ENCODE data around the gene AIF1L. TPM values are rescaled to one million over a fixed set of nuclear protein-coding genes. Genes with fewer than 3 reads are reported as not detected.

AIF1L gene
- total RNA-seq, 1 experiment from 2014 or later, result 6.0 TPM

DNA sequence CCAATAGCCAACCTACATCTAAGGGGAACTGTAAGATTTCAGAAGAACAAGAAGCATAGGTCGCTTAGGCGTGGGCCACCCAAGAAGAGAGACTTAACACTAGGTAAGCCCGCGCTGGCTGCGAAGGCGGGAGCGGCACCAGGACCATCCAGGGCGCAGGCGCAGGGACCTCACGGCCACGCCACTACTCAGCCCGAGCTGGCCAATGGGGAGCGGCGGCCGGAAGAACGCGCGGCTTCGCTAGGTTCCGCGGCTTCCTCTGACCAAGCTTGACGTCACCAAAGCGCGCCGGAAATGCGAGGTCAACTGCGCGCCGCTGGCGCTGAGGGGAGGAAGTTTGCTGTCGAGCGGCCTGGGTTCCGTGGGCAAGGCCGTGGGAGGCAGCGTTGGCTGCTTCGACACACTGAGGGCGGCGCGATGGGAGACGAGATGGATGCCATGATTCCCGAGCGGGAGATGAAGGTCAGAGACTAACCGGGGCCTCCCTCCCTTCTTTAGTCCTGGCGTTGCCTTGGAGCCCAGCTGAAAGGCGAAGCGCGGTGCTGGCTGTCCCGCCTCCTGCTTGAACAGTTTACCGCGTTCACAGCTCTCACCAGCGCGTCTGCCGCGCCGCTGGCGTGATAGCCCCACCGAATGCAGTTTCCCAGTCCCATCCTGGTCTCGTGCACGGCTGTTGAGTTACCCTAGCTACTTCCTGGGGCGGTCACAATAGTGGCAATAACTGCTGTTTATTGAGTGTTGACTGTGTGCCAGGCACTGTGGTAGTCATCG lies 29.1 kb downstream of the AIF1L start, which contains the start of gene NUP214:
NUP214 (plus strand) TSS at position 299 of the 771 bp plus-strand sequence; CDS start at position 418, 119 bp downstream.
- ChIA-PET CTCF (interaction anchor here (0.7 kb wide), 1 partner anchor 150 kb away, joined by 3 read pairs; no protein-coding TSS in a partner anchor), POLR2A (interaction anchor here (0.6 to 0.9 kb wide), 2 partner anchors 41 to 88 kb away, joined by 3 to 5 read pairs; no protein-coding TSS in a partner anchor)
- DNase-seq (ENCODE audit: low read depth, low spot score) (peak; percentile 74), ATAC-seq (peak; percentile 100)
- no peaks in the 10 kb centered on the region for H3K9me3 ChIP-seq (ENCODE audit: control insufficient read depth, insufficient read depth, low read depth, low read length)
- H3K36me3 ChIP-seq (ENCODE audit: control insufficient read depth, insufficient read depth, low read length), result peaks cover 21% of the 10 kb centered on the region
- peak within 1 kb of the TSS; percentile 96 for H3K4me3 ChIP-seq (ENCODE audit: low read depth in 2 of 2, low read length in 2 of 2)
- no peaks in the 10 kb centered on the region for H3K27me3 ChIP-seq (ENCODE audit: control insufficient read depth, insufficient read depth, low read length)
- in situ Hi-C loops (cut with HindIII; ENCODE audit: low pct_unique_long_range_greater_than_20kb, low sequenced_read_pairs) (no loop called here), intact Hi-C loops (cut with micrococcal nuclease; ENCODE audit: unreplicated experiment) (no loop called here)
- no TSS peak for BruUV-seq (replicated peaks)
- H3K4me1 ChIP-seq (ENCODE audit: control insufficient read depth, insufficient read depth, low read length), result peaks cover 6% of the 10 kb centered on the region; the same call in 1 of the 2 replicates
- TF ChIP-seq SIN3A (IDR thresholded peaks at IDR 0.05; ENCODE audit: borderline replicate concordance, insufficient read depth, low read depth, low read length) (peak; percentile 88; the same call in 1 of the 2 replicates), TCF7L2 (IDR thresholded peaks at IDR 0.05; ENCODE audit: low read depth, low read length) (0 out of 2 replicates have a peak, but pooled peaks have one; percentile 18), POLR2AphosphoS5 (IDR thresholded peaks at IDR 0.05; ENCODE audit: low read depth, low read length) (peak; percentile 93)
- TF ChIP-seq, protein P1, sequence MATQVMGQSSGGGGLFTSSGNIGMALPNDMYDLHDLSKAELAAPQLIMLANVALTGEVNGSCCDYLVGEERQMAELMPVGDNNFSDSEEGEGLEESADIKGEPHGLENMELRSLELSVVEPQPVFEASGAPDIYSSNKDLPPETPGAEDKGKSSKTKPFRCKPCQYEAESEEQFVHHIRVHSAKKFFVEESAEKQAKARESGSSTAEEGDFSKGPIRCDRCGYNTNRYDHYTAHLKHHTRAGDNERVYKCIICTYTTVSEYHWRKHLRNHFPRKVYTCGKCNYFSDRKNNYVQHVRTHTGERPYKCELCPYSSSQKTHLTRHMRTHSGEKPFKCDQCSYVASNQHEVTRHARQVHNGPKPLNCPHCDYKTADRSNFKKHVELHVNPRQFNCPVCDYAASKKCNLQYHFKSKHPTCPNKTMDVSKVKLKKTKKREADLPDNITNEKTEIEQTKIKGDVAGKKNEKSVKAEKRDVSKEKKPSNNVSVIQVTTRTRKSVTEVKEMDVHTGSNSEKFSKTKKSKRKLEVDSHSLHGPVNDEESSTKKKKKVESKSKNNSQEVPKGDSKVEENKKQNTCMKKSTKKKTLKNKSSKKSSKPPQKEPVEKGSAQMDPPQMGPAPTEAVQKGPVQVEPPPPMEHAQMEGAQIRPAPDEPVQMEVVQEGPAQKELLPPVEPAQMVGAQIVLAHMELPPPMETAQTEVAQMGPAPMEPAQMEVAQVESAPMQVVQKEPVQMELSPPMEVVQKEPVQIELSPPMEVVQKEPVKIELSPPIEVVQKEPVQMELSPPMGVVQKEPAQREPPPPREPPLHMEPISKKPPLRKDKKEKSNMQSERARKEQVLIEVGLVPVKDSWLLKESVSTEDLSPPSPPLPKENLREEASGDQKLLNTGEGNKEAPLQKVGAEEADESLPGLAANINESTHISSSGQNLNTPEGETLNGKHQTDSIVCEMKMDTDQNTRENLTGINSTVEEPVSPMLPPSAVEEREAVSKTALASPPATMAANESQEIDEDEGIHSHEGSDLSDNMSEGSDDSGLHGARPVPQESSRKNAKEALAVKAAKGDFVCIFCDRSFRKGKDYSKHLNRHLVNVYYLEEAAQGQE (IDR thresholded peaks at IDR 0.05; ENCODE audit: insufficient read depth in 1 of 2, low read depth in 2 of 2, low read length in 1 of 2), result peak in 1 of 2 experiments; percentile 67; a peak in 1 of 4 replicates
- TF ChIP-seq, protein P2, sequence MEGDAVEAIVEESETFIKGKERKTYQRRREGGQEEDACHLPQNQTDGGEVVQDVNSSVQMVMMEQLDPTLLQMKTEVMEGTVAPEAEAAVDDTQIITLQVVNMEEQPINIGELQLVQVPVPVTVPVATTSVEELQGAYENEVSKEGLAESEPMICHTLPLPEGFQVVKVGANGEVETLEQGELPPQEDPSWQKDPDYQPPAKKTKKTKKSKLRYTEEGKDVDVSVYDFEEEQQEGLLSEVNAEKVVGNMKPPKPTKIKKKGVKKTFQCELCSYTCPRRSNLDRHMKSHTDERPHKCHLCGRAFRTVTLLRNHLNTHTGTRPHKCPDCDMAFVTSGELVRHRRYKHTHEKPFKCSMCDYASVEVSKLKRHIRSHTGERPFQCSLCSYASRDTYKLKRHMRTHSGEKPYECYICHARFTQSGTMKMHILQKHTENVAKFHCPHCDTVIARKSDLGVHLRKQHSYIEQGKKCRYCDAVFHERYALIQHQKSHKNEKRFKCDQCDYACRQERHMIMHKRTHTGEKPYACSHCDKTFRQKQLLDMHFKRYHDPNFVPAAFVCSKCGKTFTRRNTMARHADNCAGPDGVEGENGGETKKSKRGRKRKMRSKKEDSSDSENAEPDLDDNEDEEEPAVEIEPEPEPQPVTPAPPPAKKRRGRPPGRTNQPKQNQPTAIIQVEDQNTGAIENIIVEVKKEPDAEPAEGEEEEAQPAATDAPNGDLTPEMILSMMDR (IDR thresholded peaks at IDR 0.05), result no peak
- H3K27ac ChIP-seq (ENCODE audit: low read length), result peak within 1 kb of the TSS; percentile 95

DNA sequence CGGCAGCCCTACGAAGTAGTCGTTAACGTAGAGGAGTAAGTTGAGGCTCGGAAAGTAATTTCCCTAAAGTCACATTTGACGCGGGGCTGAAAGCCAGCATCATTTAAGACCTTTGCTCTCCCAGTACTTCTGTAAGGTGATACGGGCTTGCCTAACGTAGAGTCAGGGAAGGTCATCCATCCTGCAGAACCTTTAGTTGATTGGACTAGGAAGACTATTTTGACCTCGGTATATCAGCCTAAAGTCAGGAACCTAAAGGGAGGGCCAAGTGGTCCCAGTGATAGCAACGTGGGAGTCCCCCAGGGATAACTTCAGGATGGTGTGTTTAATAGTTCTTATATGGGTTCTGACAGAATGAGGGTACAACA lies 29.7 kb downstream of the AIF1L start:
- H3K4me1 ChIP-seq (ENCODE audit: control insufficient read depth, insufficient read depth, low read length), result peaks cover 6% of the 10 kb centered on the region; the same call in 1 of the 2 replicates
- TF ChIP-seq, protein P2 (IDR thresholded peaks at IDR 0.05), result no peak
- TF ChIP-seq TCF7L2 (IDR thresholded peaks at IDR 0.05; ENCODE audit: low read depth, low read length), result no peak
- TF ChIP-seq, protein P1 (IDR thresholded peaks at IDR 0.05; ENCODE audit: insufficient read depth in 1 of 2, low read depth in 2 of 2, low read length in 1 of 2), result no peak
- peak overlapping the region; percentile 86 for H3K27ac ChIP-seq (ENCODE audit: low read length)
- CTCF ChIA-PET, result no interaction called here
- intact Hi-C loops (cut with micrococcal nuclease; ENCODE audit: unreplicated experiment) (no loop called here), in situ Hi-C loops (cut with HindIII; ENCODE audit: low pct_unique_long_range_greater_than_20kb, low sequenced_read_pairs) (no loop called here)
- ATAC-seq (no peak), DNase-seq (ENCODE audit: low read depth, low spot score) (no peak)
- H3K4me3 ChIP-seq (ENCODE audit: low read depth in 2 of 2, low read length in 2 of 2), result peak overlapping the region; percentile 96
- H3K36me3 ChIP-seq (ENCODE audit: control insufficient read depth, insufficient read depth, low read length), result peaks cover 24% of the 10 kb centered on the region
- H3K9me3 ChIP-seq (ENCODE audit: control insufficient read depth, insufficient read depth, low read depth, low read length), result no peaks in the 10 kb centered on the region
- H3K27me3 ChIP-seq (ENCODE audit: control insufficient read depth, insufficient read depth, low read length), result no peaks in the 10 kb centered on the region
- BruUV-seq (replicated peaks), result TSS peak; percentile 61
- POLR2A ChIA-PET, result no interaction called here

Measured in Panc1 (cell line).